Astrocyte of the cerebellum (primary cell): ENCODE measurements around the gene APELA.

Experiments used
- DNase-seq: peaks from one replicate; pipeline ENCODE4 v3.0.0-alpha.2; 2011; ENCODE audit warnings: low read depth
- H3K4me3 ChIP-seq: 2 replicates; pipeline ENCODE4 v1.5.1; 2011; ENCODE audit warnings: mild to moderate bottlenecking, low read depth, low read length, moderate library complexity
- in situ Hi-C: cut with HindIII; loops from 2 replicates; pipeline ENCODE4 v1.10.0; 2017; ENCODE audit warnings: low sequenced_read_pairs
- TF ChIP-seq, protein P1 (sequence below): IDR thresholded peaks from 2 replicates; pipeline ENCODE4 v1.5.1; 2012; ENCODE audit warnings: low read length, low read depth, moderate library complexity, mild to moderate bottlenecking; ENCODE audit errors: missing control alignments

Gene APELA

DNA sequence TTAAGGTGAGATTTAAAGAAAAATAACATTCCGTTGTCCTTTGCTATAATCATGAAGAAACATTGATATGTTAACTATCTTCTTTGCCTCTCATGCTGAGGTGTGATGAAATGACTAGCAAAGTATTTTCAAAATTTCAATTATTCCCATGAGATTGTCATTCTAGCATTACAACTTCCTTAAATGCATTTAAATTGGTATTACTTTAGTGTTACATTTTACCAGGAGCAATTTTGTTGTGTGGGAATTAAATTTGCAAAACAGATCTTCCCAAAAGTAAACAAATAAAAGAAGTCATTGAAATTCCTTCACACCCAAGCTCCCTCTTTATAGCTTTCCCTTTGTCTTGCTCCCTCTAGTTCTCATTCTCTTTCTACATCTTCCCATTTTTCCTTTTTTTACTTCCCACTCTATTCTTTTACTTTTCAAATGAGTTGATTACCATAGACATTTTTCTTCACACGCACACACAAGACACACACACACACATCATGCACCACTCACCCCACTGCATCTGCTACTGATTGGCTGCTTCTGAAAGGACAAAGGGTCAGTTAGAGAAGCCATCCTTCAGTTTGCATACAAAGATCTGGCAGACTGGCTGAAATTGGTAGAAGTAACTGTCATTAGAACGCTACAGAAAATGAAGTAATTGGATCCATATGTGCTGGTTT, 10.0 kb upstream of the APELA start:
- no peak overlapping the region for H3K4me3 ChIP-seq
- TF ChIP-seq, protein P1, sequence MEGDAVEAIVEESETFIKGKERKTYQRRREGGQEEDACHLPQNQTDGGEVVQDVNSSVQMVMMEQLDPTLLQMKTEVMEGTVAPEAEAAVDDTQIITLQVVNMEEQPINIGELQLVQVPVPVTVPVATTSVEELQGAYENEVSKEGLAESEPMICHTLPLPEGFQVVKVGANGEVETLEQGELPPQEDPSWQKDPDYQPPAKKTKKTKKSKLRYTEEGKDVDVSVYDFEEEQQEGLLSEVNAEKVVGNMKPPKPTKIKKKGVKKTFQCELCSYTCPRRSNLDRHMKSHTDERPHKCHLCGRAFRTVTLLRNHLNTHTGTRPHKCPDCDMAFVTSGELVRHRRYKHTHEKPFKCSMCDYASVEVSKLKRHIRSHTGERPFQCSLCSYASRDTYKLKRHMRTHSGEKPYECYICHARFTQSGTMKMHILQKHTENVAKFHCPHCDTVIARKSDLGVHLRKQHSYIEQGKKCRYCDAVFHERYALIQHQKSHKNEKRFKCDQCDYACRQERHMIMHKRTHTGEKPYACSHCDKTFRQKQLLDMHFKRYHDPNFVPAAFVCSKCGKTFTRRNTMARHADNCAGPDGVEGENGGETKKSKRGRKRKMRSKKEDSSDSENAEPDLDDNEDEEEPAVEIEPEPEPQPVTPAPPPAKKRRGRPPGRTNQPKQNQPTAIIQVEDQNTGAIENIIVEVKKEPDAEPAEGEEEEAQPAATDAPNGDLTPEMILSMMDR = no peak
- in situ Hi-C loops = no loop called here
- no peak for DNase-seq

DNA sequence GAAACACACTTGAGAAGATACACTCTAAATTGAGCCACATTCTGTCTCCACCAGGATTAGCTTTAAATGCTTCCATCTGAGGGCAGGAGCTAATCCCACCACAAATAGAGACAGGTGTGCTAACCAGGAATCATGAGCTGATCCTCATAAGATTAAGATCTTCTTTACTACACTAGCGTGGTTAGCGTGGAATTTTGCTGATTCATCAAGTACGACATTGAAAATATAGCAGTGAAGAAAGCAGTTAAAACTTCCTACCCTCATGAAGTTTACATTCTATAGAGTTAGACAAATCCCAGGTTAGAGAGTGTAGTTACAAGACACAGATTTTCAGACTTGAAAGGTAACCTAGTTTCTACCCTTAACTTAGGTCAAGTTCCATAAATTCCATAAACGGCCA, 5.3 kb upstream of the APELA start:
- no peak for DNase-seq
- no peak overlapping the region for H3K4me3 ChIP-seq
- in situ Hi-C loops = no loop called here
- TF ChIP-seq, protein P1 = no peak

DNA sequence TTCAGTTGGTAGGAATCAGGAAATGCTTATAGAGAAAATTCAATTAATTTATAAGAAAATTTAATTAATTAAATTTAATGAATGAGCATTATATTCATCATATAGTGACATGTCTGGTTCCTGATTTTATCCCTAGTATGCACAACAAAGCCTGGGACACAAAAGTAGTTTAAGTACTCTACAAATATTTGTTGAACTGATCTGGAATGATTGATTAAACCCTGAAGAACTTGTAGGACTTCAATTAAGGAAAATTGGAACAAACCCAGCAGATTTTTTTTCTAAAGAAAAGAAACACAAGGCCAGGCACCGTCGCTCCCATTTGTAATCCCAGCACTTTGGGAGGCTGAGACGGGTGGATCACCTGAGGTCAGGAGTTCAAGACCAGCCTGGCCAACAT, 4.5 kb upstream of the APELA start:
- in situ Hi-C loops = no loop called here
- H3K4me3 ChIP-seq = no peak overlapping the region
- TF ChIP-seq, protein P1 = no peak

DNA sequence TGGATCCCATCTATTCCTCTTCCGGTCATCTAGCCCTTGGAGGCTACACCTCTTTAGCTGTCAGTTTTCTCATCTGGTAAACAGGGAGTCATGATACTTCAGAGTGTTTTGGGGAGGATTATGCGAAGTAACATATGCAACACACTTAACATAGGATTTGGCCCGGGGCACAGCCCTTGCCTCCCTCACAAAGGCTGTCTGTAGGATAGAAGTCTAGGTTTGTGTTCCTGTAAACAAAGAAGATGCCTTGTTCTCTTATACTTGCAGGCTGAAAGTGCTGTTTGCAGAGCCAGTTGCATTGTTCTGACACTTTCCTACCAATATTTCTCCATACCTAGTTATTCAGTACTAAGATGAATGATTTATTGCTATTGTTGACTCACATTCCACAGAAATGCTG, 2.2 kb upstream of the APELA start:
- DNase-seq = no peak
- in situ Hi-C loops = no loop called here
- no peak overlapping the region for H3K4me3 ChIP-seq
- TF ChIP-seq, protein P1 = no peak

More for the DNA sequence above, 4.5 kb upstream of the APELA start:
- no peak for DNase-seq

DNA sequence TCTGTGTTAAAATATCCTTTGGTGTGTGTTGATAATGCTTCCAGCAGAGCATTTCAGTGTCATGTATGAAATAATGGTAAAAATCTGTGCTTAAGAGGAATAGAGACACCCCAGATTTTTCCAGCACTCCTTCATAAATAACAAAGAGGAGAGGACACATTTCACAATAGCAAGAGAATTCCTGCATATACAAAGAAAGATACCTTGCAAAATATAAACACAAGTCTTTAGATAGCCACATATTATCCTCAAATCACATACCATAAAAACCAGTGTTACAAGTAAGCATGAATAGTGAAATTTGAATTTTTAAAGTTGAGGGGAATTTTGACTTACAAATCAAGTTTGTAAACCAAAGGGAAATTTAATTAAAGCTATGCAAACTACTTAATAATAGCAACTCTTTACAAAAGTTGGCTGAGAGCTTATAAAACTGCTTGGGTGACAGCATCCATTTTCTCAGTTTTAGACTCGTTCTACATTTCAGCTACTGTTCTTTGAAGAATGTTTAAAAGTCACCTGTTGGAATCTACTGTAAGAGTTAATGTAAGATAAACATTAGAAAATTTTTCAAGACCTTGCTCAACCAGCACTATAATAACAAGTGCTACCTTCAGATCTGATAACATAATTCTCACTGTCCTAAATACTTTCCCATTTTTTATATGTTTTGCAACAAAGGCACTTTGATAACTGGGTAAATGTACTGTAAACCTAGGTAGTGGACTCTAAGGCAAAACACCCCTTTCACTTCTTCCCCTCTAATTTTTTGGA, 3.7 kb downstream of the APELA start:
- no peak overlapping the region for H3K4me3 ChIP-seq
- in situ Hi-C loops = no loop called here
- TF ChIP-seq, protein P1 = no peak
- DNase-seq = no peak

DNA sequence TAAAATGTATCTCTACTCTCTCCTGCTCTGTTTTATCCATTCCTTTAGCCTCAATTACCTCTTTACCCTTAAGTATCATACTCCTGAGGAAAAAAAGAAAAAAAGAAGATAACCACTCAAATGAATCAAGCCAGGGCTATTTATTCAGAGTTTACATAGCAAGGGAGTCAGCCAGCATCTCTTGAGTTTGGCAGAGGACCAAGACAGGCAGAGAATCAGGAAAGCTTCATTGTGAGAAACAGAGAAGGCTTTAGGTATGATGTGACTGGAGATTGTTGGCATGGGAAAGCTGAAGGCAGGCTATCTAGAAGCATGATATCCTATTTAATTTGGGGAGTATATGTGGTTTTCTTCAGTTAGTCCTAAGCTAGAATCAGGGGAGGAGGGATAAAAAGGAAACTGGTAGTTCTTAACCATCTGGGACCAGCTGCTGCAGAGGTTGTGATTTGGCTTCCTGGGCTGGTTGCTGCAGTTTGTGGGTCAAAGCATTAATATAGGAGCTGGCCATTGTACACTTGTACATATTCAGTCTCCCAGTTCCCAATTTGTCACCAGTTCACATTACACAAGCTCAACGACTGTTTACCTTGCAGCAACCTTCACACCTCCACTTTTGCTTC, 11.2 kb downstream of the APELA start:
- in situ Hi-C loops = no loop called here
- no peak for DNase-seq
- H3K4me3 ChIP-seq = no peak overlapping the region
- TF ChIP-seq, protein P1 = no peak
